DND-41 (cell line): ENCODE results near the gene FANCE.

ENCODE experiments used
- EZH2 ChIP-seq: IDR thresholded peaks from 3 replicates; pipeline ENCODE4 v1.6.1; 2012; ENCODE audit warnings: borderline replicate concordance, low read depth, mild to moderate bottlenecking, moderate library complexity, low read length, inconsistent platforms; ENCODE audit not compliant: severe bottlenecking
- TF ChIP-seq, protein P1 (sequence below): IDR thresholded peaks from 2 replicates; pipeline ENCODE4 v1.5.1; 2012; ENCODE audit warnings: borderline replicate concordance, low read length, moderate library complexity, mild to moderate bottlenecking; ENCODE audit not compliant: poor library complexity, severe bottlenecking; ENCODE audit errors: extremely low read depth

DNA sequence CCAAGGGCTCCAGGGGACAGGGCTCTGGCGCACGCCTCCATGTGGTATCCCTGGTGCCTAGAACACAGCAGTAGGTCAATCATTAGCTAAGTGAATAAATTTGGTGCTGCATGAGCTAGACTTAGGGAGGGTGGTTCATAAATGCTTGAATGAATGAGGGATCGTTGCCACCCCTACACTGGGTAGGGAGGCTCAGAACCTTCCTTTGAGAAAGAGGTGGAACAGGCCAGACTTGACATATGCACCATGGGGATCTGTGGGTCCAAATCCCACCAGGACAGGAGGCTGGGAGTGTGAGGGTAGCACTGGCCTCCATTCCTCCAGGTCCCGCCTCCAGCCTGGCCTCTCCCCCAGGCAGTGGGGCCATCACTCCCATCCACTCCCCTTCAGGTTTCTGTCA is 30.9 kb downstream of the FANCE start:
- TF ChIP-seq, protein P1, sequence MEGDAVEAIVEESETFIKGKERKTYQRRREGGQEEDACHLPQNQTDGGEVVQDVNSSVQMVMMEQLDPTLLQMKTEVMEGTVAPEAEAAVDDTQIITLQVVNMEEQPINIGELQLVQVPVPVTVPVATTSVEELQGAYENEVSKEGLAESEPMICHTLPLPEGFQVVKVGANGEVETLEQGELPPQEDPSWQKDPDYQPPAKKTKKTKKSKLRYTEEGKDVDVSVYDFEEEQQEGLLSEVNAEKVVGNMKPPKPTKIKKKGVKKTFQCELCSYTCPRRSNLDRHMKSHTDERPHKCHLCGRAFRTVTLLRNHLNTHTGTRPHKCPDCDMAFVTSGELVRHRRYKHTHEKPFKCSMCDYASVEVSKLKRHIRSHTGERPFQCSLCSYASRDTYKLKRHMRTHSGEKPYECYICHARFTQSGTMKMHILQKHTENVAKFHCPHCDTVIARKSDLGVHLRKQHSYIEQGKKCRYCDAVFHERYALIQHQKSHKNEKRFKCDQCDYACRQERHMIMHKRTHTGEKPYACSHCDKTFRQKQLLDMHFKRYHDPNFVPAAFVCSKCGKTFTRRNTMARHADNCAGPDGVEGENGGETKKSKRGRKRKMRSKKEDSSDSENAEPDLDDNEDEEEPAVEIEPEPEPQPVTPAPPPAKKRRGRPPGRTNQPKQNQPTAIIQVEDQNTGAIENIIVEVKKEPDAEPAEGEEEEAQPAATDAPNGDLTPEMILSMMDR = no peak
- no peak for TF ChIP-seq EZH2
